GM21360 (cell line): ENCODE measurements around the gene CABP4.

Source experiments
- ATAC-seq: cut with Tn5 transposase; IDR thresholded peaks from one replicate; pipeline ENCODE4 v1.9.1; 2021; ENCODE audit warnings: mild to moderate bottlenecking, moderate library complexity; ENCODE audit not compliant: unreplicated experiment

Gene CABP4

GRCh38 chr11:67435031-67435726 lies 20.0 kb upstream of the CABP4 start:
- no peak for ATAC-seq

GRCh38 chr11:67435727-67436458 lies 19.3 kb upstream of the CABP4 start:
- ATAC-seq, result no peak

GRCh38 chr11:67436459-67437081 lies 18.6 kb upstream of the CABP4 start:
- no peak for ATAC-seq

GRCh38 chr11:67437082-67437808 lies 17.9 kb upstream of the CABP4 start, which contains the start of gene PTPRCAP:
Gene PTPRCAP (minus strand): TSS chr11:67437682. CDS start chr11:67437619, 63 bp downstream.
- ATAC-seq, result no peak

- ATAC-seq, result no peak
Measured at GRCh38 chr11:67437809-67438157, 17.4 kb upstream of the CABP4 start.

DNA sequence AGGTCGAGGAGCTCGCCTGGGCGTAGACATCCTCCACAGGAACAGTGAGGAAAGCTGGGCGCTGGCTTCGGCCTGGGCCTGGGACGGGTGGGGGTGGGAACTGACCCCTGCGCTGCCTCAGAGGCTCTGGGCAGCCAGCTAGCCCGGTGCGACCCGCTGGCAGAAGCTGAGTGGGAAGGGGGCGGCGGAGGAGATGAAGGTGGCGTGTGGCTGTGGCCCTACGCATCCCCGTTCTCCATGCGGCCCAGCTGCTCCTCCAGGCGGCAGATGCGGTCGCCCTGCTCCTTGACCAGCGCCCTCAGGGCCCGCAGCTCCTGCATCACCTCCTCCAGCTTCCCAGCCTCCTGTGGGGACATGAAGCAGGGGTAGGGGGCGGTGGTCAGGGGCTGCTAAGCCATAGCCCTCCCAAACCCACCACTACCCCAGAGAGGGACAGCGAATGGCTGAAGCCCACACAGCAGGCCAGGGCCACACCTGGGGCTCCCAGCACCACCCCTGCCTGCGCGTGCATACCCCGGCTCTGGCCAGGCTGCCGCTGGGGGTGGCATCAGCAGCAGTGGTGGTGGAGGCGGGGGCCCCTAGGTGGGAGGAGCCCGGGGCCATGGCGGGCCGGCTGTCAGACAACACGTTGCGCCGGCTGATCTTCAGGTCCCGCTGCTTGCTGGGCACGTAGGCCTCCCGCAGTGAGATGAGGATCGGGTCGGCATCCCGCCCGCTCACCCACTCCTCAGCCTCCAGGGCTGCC lies 16.8 kb upstream of the CABP4 start:
- no peak for ATAC-seq

DNA sequence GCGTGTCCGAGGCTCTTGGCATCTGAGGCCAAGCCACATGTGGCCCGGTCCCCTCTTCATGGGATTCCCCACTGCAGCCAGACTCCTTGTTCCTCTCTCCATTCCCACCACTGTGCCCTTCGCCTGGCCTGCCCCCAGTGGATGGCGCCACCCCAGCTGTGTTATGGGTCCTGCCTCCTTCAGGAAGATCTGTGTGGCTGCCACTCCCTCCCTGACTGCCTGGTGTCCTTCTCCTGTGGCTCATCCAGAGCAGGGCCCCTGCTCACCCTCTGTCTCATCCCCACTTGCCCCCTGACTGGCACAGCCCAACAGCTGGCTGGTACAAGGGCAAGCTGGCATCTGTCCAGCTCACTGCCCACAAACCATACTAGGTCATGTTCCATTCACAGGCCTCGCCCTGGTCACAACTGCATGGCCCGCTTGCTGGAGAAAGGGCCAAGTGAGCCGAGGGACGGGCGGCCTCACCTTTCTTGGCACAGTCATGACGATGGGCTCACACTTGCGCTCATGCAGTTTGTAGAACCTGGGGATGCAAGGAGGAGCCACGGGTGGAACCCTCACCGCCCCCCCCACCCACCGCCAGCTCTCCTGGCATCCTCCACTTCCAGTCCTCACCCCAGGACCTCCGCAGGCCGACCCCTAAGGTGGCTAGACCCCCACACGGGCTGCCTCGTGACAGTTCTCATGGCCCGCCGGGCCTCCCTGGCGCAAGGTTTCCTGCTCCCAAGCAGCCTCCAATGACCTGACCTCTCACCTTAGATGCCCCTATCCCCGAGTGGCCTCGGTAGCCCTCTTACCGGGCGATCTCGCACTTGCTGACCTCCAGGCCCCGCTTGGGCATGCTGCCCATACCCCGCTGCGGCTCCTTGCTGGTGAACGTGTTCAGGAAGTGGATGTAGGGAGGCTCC lies 15.6 kb upstream of the CABP4 start:
- no peak for ATAC-seq

DNA sequence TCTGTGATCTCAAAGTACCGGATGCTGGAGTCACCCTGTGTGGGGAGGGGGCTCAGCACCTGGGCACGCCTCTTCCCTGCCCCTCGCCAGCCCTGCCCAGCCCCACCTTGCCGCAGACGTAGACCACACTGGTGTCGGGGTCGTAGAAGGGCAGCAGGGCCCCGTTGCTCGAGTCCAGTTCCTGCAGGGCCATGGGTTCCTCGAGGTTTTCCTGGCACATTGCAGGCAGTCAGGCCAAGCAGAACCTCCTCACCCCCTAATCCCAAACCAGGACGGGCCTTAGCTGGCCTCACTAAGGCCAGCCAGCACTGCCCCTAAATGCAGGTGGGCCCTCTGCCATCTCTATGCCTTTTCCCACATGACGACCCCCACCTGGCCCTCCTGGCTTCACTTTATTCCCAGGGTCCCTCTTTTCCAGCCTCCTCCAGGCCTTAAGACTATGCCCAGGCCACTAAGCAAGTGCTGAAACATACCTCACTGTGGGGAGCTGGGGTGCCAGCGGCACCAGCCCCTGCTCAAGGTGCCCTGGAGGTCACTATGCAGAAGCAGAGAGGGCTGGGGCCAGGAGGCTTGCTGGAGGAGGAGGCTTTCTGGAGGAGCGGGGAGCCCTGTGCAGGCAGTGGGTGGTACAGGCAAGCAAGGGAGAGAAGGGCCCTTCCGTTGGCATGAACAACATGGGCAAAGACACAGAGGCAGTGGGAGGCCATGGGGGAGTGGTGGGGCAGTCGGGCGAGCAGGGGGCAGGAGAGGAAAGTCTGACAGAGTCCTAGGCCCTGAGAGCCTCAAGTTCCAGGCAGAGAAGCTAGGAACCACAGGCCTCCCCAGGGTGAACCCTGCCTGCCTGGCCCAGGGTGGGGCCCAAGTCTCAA lies 14.7 kb upstream of the CABP4 start:
- no peak for ATAC-seq

DNA sequence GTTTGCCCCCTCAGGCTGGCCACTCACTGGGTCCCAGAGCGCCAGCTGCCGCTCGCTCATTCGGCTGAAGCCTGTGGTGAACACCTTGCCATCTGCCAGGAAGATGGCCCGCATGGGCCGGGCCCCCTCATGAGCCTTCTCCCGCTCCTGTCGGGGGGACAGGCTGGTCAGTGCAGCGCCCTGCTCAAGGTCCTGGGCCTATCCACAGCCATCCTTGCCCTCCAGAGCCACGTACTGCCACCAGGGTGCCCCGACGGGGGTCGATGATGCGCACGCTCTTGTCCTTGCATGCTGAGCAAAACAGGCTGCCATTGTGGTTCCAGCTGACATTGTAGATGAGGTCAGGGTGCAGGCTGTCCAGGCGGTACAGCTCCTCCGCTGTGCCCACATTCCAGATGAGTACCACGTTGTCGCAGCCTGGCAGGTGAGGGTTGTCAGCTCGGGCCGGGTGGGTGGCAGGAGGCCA lies 14.0 kb upstream of the CABP4 start:
- ATAC-seq, result no peak

GRCh38 chr11:67441731-67442351 lies 13.3 kb upstream of the CABP4 start:
- ATAC-seq, result no peak

- ATAC-seq, result no peak
Measured at GRCh38 chr11:67442504-67443404, 12.4 kb upstream of the CABP4 start.

- no peak for ATAC-seq
Measured at GRCh38 chr11:67445515-67445914, 9.6 kb upstream of the CABP4 start.

- ATAC-seq, result no peak
Measured at GRCh38 chr11:67448220-67448609, 6.9 kb upstream of the CABP4 start.

- no peak for ATAC-seq
Measured at GRCh38 chr11:67449116-67449844, 5.9 kb upstream of the CABP4 start.

DNA sequence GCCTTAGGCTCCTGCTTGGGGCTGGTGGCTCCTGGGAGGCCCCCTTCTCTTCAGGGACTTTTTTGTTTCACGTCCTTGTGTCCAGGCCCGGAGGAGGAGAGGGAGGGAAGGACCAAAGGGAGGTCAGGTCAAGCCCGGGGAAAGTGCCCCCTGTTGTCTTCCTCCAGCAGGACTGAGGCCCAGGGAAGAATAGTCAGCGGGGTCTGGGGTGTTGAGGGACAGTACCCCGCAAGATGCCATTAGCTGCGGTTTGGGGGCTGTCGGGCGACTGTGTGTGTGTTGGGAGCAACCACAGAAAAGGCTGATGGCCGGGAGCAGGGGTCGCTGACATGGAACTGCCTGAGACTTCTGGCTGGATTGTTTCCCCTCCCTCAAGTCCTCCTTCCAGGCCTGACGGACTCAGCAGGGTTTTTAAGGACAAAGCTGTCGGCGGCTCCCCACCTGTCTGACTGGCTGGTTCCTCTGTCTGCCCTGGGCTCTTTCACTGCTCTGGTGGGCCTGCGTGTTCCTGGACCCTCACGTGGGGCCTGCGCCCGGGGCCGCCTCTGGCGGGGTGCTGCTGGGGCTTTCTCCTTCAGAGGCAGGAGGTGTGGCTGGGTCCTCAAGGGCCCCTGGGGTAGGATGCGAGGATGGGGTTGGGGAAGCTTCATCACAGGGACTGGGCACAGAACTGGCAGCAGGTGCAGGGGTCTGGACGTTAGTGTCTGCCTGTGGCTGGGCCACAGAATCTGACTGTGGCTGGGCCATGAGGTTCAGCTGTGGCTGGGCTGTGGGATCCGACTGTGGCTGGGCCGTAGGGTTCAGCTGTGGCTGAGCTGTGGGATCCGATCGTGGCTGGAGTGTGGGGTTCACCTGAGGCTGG lies 4.1 kb upstream of the CABP4 start:
- no peak for ATAC-seq

GRCh38 chr11:67451658-67451976 lies 3.5 kb upstream of the CABP4 start:
- ATAC-seq, result no peak
